Medulla oblongata (tissue), 1 donor: ENCODE measurements around the gene EFR3B.
A peak's percentile ranks its signal among the peaks of the same experiment; 100 is the strongest.
"Not testable (repeated sequence)": the region's sequence is repeated elsewhere in the genome, so short reads cannot be mapped to it uniquely, and the experiment has no call there.

ENCODE experiments used
- DNase-seq: peaks from one replicate; pipeline ENCODE4 v3.0.0-alpha.2; 2015; ENCODE audit errors: extremely low spot score

The EFR3B gene

DNA sequence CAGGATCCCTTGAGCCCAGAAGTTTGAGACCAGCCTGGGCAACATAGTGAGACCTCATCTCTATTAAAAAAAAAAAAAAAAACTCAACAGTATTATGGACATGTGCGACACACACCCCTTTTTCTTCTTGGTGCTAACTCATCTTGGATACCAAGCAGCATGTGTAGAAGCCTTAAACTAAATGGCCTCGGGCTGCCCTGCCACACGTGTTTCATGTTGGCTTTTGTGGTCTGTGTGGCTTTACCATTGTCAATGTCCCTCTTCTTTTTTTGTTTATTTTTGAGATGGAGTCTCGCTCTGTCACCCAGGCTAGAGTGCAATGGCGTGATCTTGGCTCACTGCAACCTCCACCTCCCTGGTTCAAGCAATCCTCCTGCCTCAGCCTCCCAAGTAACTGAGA lies 109.1 kb downstream of the EFR3B start:
- not testable (repeated sequence) for DNase-seq

DNA sequence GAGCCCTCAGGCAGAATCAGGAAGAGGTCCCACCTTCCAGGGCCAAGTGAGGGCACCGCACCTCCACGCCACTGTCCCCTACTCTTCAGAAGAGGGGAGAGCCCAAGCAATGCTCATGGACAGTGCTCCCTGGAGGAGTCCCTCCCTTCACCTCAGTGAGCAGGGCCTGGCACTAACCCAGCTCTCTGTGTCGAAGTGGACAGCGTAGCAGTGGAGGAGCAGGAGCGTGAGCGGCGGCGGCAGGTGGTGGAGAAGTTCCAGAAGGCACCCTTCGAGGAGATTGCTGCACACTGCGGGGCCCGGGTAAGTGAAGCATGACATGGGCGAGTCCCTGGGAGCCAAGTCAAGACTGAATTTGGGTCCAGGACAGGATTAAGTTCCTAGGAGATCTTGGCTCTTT lies 109.8 kb downstream of the EFR3B start:
- DNase-seq, result no peak

DNA sequence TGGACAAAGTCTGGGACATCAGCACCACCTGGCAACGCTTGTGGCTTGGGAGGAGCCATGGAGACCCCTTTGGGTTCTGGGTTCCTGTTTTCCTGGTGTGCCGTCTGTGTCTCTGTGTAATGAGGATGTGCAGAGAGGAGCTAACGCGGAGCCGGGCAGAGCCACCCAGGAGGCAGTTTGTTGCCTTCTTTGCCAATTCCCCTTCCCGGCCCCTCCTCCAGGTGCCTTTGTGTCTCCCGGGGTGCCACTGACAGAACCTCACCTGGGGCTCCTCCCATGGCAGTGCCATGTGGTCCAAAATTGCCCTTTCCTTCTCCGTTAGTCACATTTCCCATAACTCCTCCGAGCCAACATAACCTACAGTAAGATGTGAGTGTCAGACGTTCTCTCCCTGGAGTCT lies 113.5 kb downstream of the EFR3B start:
- no peak for DNase-seq

GRCh38 chr2:25158096-25158852 lies 116.4 kb downstream of the EFR3B start:
- DNase-seq, result no peak

DNA sequence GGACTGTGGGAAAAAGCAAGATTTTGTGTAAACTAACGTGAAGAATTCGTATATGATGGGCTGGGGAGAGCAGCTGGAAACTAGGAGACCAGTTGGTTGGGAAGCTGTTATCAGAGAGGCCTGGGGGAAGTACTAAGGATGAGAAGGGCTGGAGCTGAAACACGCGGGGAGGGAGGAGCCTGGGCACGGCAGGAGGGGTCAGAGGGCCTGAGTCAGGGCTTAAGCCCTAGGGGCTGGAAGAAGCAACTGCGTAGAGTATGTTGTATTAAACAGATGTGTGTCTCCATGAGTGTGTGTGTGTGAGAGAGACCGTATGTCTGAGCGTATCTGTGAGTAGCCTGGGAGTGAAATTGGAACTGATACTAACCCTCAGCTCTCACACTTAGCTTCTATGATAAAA lies 118.1 kb downstream of the EFR3B start:
- DNase-seq, result no peak

DNA sequence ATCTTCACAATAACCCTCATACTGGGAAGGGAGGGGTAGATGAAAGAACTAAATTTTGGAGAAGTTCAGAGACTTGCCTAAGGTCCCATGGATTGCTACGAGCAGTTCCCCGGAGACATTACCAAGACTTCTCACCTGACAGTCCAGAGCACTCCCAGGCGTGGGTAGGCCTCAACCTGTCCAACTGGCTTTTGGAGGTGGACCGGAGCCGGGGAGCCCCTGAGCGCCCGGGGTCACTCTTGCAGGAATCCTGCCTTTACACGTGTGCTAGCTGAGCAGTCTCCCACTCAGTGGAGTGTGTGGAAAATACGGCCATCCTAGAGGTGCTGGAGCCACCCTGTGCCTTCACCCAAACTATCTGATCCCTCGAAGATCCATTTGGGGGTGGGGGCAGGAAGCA lies 118.5 kb downstream of the EFR3B start:
- no peak for DNase-seq

DNA sequence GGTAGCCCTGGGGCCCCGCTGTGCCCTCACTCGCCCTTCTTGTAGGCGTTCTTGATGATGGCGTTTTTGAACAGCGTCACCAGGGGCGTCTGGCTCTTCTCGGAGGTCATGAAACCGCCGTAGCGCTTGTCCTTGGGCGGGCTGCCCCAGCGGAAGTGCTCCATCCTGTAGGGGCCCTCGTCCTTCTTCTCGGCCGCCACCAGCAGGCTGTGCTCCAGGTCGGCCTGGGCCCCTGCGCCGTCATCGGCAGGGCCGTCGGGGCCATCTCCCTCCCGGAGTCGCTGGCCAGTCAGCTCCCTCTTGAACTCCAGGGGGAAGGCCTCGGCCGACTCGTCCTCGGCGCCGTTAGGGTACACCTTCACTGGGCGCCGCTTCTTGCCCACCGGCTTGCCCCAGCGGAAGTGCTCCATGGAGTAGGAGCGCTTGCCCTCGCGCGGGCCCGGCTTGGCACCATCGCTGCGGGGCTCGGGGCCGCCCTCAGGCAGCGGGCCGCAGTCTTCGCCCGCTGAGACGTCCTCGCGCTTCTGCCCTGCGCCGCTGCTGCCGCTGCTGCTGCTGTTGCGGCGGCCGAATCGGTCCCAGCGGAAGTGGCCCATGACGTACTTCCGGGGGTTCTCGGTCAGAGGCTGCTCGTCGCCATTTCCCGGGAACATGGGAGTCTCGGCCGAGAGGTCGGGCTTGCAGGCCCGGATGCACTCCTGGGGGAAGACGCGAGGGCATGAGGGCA lies 119.3 kb downstream of the EFR3B start:
- no peak for DNase-seq

GRCh38 chr2:25162061-25162460 lies 120.2 kb downstream of the EFR3B start:
- not testable (repeated sequence) for DNase-seq

- no peak for DNase-seq
These were observed 122.7 kb downstream of the EFR3B start for GRCh38 chr2:25164561-25164960.

DNA sequence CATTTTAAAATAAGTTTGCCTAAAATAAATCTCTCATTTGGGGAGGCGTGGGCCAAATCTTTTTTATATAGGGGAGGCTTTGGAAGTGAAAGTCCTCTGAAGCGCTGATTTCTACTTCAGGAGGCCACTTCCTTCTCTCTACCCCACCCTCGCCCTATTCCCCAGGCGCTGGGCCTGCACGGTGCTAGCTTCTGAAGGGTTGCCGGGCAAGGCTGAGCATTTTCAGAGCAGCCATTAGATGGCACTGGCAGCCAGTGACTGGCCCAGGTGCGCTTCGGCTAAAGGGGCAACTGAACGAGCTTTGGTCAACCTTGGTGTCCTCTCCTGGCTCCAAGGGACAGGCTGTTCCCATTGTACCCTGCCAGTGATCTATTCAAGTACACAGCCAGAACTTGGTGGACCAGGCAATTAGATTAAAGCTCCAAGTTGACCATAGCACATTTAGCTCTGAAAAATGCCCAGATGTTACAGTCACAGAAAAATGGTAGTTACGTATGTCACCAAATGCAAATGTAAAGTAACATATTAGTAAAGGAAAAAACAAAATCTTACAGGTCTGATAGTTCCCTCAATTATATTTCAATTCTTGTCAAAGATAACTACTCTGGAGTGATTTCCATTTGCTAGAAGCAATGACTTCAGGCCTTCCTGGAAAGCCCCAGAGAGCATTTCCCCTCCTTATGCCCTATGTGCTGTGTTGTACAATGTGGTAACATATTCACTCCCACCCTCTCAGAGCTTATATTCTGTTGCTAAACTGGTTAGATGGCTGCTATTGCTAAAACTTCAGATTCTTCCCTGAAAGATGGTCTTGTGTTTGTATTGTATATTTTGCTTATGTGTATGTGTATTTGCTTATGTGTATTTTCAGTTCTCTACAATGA lies 124.4 kb downstream of the EFR3B start:
- DNase-seq, result peak; percentile 61

GRCh38 chr2:25168256-25169072 lies 126.6 kb downstream of the EFR3B start, which contains the start of gene POMC:
TSS of gene POMC (minus strand) at chr2:25168580. CDS start at chr2:25164772, 3,808 bp downstream.
- DNase-seq, result no peak

- DNase-seq, result no peak
These were observed 127.2 kb downstream of the EFR3B start for GRCh38 chr2:25169073-25169470.

GRCh38 chr2:25170888-25171287 lies 129.0 kb downstream of the EFR3B start:
- no peak for DNase-seq

DNA sequence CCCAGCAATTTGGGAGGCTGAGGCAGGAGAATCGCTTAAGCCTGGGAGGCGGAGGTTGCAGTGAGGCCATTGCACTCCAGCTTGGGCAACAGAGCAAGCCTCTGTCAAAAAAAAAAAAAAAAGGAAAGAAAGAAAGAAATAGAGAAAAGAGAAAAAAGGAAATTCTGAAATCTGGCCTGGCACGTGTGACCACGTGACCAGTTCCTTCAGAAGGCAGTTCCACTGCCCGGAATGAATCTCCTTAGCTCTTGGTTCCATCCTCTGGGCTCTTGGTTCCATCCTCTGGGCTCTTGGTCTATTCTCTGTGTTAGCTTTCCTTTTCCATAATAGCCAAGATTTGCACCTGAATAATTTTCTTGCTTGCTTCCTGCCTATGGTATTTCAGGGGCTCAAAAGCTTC lies 131.8 kb downstream of the EFR3B start:
- DNase-seq, result no peak

- no peak for DNase-seq
These were observed 132.5 kb downstream of the EFR3B start for GRCh38 chr2:25174192-25174861.

GRCh38 chr2:25176138-25176537 lies 134.3 kb downstream of the EFR3B start:
- DNase-seq, result no peak

DNA sequence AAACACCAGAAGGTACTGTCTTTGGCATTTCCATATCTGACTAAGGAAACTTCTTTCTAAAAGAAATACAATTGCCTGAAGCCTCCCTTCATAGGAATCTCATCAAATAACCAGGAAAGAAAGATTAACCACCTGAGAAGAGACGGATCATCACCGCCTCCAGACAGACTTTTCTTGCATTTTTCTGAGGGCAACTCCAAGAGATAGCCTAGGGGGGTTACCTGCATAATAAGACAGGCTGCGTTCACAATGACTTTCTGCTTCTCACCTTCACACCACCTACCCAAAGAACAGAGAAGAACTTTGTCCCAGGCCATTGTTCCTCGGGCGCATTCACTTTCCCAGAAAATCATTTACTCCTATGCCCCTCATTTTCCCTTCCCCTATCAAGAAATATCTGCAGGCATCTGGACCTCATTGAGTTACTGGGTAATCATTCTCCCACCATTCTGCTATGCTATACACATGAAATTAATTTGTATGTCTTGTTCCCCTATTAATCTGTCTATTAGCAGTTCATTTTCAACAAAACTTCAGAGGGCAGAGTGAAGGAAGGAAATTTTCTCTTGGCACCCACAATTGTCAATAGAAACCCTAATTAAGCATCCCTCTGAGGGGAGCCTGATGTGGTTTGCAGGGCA lies 134.8 kb downstream of the EFR3B start:
- DNase-seq, result no peak

GRCh38 chr2:25177211-25177611 lies 135.3 kb downstream of the EFR3B start:
- DNase-seq, result no peak

- DNase-seq, result no peak
These were observed 137.1 kb downstream of the EFR3B start for GRCh38 chr2:25178976-25179375.

- DNase-seq, result no peak
These were observed 142.4 kb downstream of the EFR3B start for GRCh38 chr2:25184254-25184653.
